GM23338 (cell line): ENCODE data around the gene CBARP. TPM values are rescaled to one million over a fixed set of nuclear protein-coding genes. Genes with fewer than 3 reads are reported as not detected.

Experiments used
- polyA plus RNA-seq: library from polyadenylated mRNA; unstranded; fragments of >200 nt; fragmentation: Nextera tagmentation; extraction: Ambion mirVana; gene quantifications from 2 replicates; pipeline ENCODE4 v1.2.1, GENCODE V29; 2016
- total RNA-seq: library from RNA; depleted of rRNA; stranded (reverse); fragments of >200 nt; shearing (Covaris generic); gene quantifications from 2 replicates; pipeline ENCODE4 v1.2.3, GENCODE V29; 2014; rRNA removed

The CBARP gene
- total and polyA plus RNA-seq, 2 experiments from 2014 or later = 2.0 to 14.1 TPM

Other genes with a start within 250 kb of the CBARP start
- gene GRIN3B, start 237.6 kb downstream of the CBARP start, total RNA-seq = 0.23 and 2.8 TPM in 2 replicates
- gene GRIN3B, start 237.6 kb downstream of the CBARP start, polyA plus RNA-seq = 0.11 and 0.28 TPM in 2 replicates
- 144 and 196 TPM in 2 replicates for gene TMEM259, start 216.9 kb downstream of the CBARP start, total RNA-seq
- 82.8 and 84.5 TPM in 2 replicates for gene TMEM259, start 216.9 kb downstream of the CBARP start, polyA plus RNA-seq
- not detected in 2 replicates for gene RNU6-2, start 216.5 kb downstream of the CBARP start, total RNA-seq
- gene RNU6-2, start 216.5 kb downstream of the CBARP start, polyA plus RNA-seq = not detected in 2 replicates
- 392 and 426 TPM in 2 replicates for gene CNN2, start 211.4 kb downstream of the CBARP start, total RNA-seq
- 314 and 330 TPM in 2 replicates for gene CNN2, start 211.4 kb downstream of the CBARP start, polyA plus RNA-seq
- gene ABCA7, start 197.9 kb downstream of the CBARP start, total RNA-seq = 18.1 and 22.2 TPM in 2 replicates
- gene ABCA7, start 197.9 kb downstream of the CBARP start, polyA plus RNA-seq = 27.4 and 30.3 TPM in 2 replicates
- 56.0 and 71.8 TPM in 2 replicates for gene ARHGAP45, start 170.8 kb downstream of the CBARP start, total RNA-seq
- gene ARHGAP45, start 170.8 kb downstream of the CBARP start, polyA plus RNA-seq = 24.7 and 28.3 TPM in 2 replicates
- gene POLR2E, start 142.6 kb downstream of the CBARP start, total RNA-seq = 257 and 303 TPM in 2 replicates
- 254 and 286 TPM in 2 replicates for gene POLR2E, start 142.6 kb downstream of the CBARP start, polyA plus RNA-seq
- 284 and 351 TPM in 2 replicates for gene GPX4, start 134.0 kb downstream of the CBARP start, total RNA-seq
- gene GPX4, start 134.0 kb downstream of the CBARP start, polyA plus RNA-seq = 543 and 573 TPM in 2 replicates
- gene SBNO2, start 63.7 kb downstream of the CBARP start, total RNA-seq = 28.0 and 35.4 TPM in 2 replicates
- 6.3 and 6.9 TPM in 2 replicates for gene SBNO2, start 63.7 kb downstream of the CBARP start, polyA plus RNA-seq
- gene STK11, start 32.2 kb downstream of the CBARP start, total RNA-seq = 84.4 and 96.5 TPM in 2 replicates
- 19.4 and 23.7 TPM in 2 replicates for gene STK11, start 32.2 kb downstream of the CBARP start, polyA plus RNA-seq
- gene ATP5F1D, start 3.7 kb upstream of the CBARP start, total RNA-seq = 78.7 and 139 TPM in 2 replicates
- 396 and 420 TPM in 2 replicates for gene ATP5F1D, start 3.7 kb upstream of the CBARP start, polyA plus RNA-seq
- 84.5 and 113 TPM in 2 replicates for gene MIDN, start 10.6 kb upstream of the CBARP start, total RNA-seq
- 28.6 and 33.3 TPM in 2 replicates for gene MIDN, start 10.6 kb upstream of the CBARP start, polyA plus RNA-seq
- 152 and 202 TPM in 2 replicates for gene CIRBP, start 31.3 kb upstream of the CBARP start, total RNA-seq
- gene CIRBP, start 31.3 kb upstream of the CBARP start, polyA plus RNA-seq = 153 and 160 TPM in 2 replicates
- 39.2 and 60.4 TPM in 2 replicates for gene FAM174C, start 37.5 kb upstream of the CBARP start, total RNA-seq
- gene FAM174C, start 37.5 kb upstream of the CBARP start, polyA plus RNA-seq = 62.3 and 68.0 TPM in 2 replicates
- gene EFNA2, start 47.9 kb upstream of the CBARP start, total RNA-seq = 8.2 and 10.3 TPM in 2 replicates
- gene EFNA2, start 47.9 kb upstream of the CBARP start, polyA plus RNA-seq = 2.7 and 4.8 TPM in 2 replicates
- gene NDUFS7, start 145.9 kb upstream of the CBARP start, total RNA-seq = 128 and 132 TPM in 2 replicates
- 201 and 203 TPM in 2 replicates for gene NDUFS7, start 145.9 kb upstream of the CBARP start, polyA plus RNA-seq
- gene GAMT, start 163.5 kb upstream of the CBARP start, total RNA-seq = 21.5 and 27.3 TPM in 2 replicates
- 33.6 and 36.9 TPM in 2 replicates for gene GAMT, start 163.5 kb upstream of the CBARP start, polyA plus RNA-seq
- 180 and 194 TPM in 2 replicates for gene DAZAP1, start 169.6 kb upstream of the CBARP start, total RNA-seq
- 44.1 and 48.1 TPM in 2 replicates for gene DAZAP1, start 169.6 kb upstream of the CBARP start, polyA plus RNA-seq
- 2,953 and 3,723 TPM in 2 replicates for gene RPS15, start 200.4 kb upstream of the CBARP start, total RNA-seq
- 3,861 and 4,267 TPM in 2 replicates for gene RPS15, start 200.4 kb upstream of the CBARP start, polyA plus RNA-seq
- gene APC2, start 212.1 kb upstream of the CBARP start, total RNA-seq = 14.3 and 18.3 TPM in 2 replicates
- gene APC2, start 212.1 kb upstream of the CBARP start, polyA plus RNA-seq = 1.4 TPM in 2 replicates
- gene C19orf25, start 241.2 kb upstream of the CBARP start, total RNA-seq = 61.1 and 64.9 TPM in 2 replicates
- 43.5 and 50.1 TPM in 2 replicates for gene C19orf25, start 241.2 kb upstream of the CBARP start, polyA plus RNA-seq